Activated CD8-positive, alpha-beta T cell treated with anti-CD3 and anti-CD28 coated beads for 36 hours (primary cell): ENCODE measurements around the gene LINC00305. TPM values are rescaled to one million over a fixed set of nuclear protein-coding genes. Genes with fewer than 3 reads are reported as not detected.

Experiments
- ATAC-seq: fragments of 200-7000 bp; cut with Tn5 transposase; one replicate; pipeline ENCODE4 v1.10.0; 2021; ENCODE audit warnings: mild to moderate bottlenecking, moderate library complexity
- CTCF ChIA-PET: fragments of 350-600 bp; sonication (Branson Sonifier 250); formaldehyde crosslinking; loops from one replicate; lab custom pipeline; 2021; ENCODE audit warnings: antibody characterized with exemption; lab: Charles Lee
- POLR2A ChIA-PET: fragments of 350-600 bp; sonication (Branson Sonifier 250); formaldehyde crosslinking; loops from one replicate; lab custom pipeline; 2021; ENCODE audit warnings: antibody characterized with exemption; lab: Charles Lee
- DNase-seq: peaks from one replicate; pipeline ENCODE4 v3.0.0-alpha.2; 2020
- H3K27ac Mint-ChIP-seq: one replicate; pipeline ENCODE4 v1.8.0; 2021; ENCODE audit warnings: mild to moderate bottlenecking, mixed read lengths
- H3K27me3 Mint-ChIP-seq: one replicate; pipeline ENCODE4 v1.8.0; 2021; ENCODE audit warnings: mixed read lengths
- H3K36me3 Mint-ChIP-seq: one replicate; pipeline ENCODE4 v1.8.0; 2021; ENCODE audit warnings: low read depth, mixed read lengths
- H3K4me1 Mint-ChIP-seq: one replicate; pipeline ENCODE4 v1.8.0; 2021; ENCODE audit warnings: low read depth, mixed read lengths
- H3K4me3 Mint-ChIP-seq: one replicate; pipeline ENCODE4 v1.8.0; 2021; ENCODE audit warnings: mild to moderate bottlenecking, moderate library complexity, mixed read lengths
- H3K9me3 Mint-ChIP-seq: one replicate; pipeline ENCODE4 v1.8.0; 2021; ENCODE audit warnings: mixed read lengths
- intact Hi-C: fragments of 100-400 bp; cut with micrococcal nuclease; formaldehyde crosslinking; loops from one replicate; pipeline ENCODE4 v1.10.0; 2022
- total RNA-seq, 2 experiments: library from RNA; stranded (reverse); gene quantifications; one replicate each; pipeline ENCODE4 v1.2.3, GENCODE V29; 2021
- TF ChIP-seq, protein P1 (sequence below): fragments of 200-600 bp; IDR thresholded peaks from one replicate; pipeline ENCODE4 v1.8.0; 2022; ENCODE audit warnings: antibody characterized with exemption, mild to moderate bottlenecking

LINC00305 gene
- total RNA-seq, result not detected

DNA sequence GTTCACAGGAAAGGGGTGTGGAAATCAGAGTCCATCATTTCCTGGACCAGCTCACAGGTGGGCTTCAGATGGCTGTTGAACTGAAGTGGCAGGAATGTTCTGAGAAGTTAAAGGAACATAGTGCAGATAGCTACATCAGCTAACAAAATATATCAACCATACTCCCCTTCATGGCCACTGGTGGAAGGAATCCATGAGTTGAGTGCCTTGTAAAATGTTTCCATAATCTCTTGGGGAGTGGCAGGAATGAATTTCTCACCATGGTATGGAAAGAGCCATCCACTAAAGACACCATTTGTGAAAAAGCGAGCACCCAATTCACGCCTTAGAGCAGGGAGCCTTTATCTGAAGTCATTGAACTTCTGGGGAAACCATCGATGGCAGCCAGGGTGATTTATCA lies at the start of gene LINC00305:
Gene LINC00305 (minus strand): TSS at position 101 of the 400 bp plus-strand sequence.
- Mint-ChIP-seq H3K9me3 (no peaks in the 10 kb centered on the region), H3K27ac (no peak within 1 kb of the TSS), H3K27me3 (no peaks in the 10 kb centered on the region), H3K4me1 (no peaks in the 10 kb centered on the region), H3K4me3 (no peak within 1 kb of the TSS), H3K36me3 (no peaks in the 10 kb centered on the region)
- CTCF ChIA-PET, result no interaction called here
- ATAC-seq, result no peak
- intact Hi-C loops, result no loop called here
- POLR2A ChIA-PET, result no interaction called here
- DNase-seq, result no peak
- TF ChIP-seq, protein P1, sequence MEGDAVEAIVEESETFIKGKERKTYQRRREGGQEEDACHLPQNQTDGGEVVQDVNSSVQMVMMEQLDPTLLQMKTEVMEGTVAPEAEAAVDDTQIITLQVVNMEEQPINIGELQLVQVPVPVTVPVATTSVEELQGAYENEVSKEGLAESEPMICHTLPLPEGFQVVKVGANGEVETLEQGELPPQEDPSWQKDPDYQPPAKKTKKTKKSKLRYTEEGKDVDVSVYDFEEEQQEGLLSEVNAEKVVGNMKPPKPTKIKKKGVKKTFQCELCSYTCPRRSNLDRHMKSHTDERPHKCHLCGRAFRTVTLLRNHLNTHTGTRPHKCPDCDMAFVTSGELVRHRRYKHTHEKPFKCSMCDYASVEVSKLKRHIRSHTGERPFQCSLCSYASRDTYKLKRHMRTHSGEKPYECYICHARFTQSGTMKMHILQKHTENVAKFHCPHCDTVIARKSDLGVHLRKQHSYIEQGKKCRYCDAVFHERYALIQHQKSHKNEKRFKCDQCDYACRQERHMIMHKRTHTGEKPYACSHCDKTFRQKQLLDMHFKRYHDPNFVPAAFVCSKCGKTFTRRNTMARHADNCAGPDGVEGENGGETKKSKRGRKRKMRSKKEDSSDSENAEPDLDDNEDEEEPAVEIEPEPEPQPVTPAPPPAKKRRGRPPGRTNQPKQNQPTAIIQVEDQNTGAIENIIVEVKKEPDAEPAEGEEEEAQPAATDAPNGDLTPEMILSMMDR, result no peak

GRCh38 chr18:64191069-64191468 lies 42.2 kb upstream of the LINC00305 start:
- no peak for DNase-seq
- CTCF ChIA-PET, result no interaction called here
- Mint-ChIP-seq H3K27ac (no peak overlapping the region), H3K9me3 (no peaks in the 10 kb centered on the region), H3K4me1 (no peaks in the 10 kb centered on the region), H3K36me3 (no peaks in the 10 kb centered on the region), H3K27me3 (no peaks in the 10 kb centered on the region), H3K4me3 (no peak overlapping the region)
- intact Hi-C loops, result no loop called here
- POLR2A ChIA-PET, result no interaction called here
- no peak for ATAC-seq
- TF ChIP-seq, protein P1, result no peak

- no peak for ATAC-seq
- Mint-ChIP-seq H3K27ac (no peak overlapping the region), H3K9me3 (no peaks in the 10 kb centered on the region), H3K4me3 (no peak overlapping the region), H3K27me3 (no peaks in the 10 kb centered on the region), H3K36me3 (no peaks in the 10 kb centered on the region), H3K4me1 (no peaks in the 10 kb centered on the region)
- TF ChIP-seq, protein P1, result no peak
- DNase-seq, result no peak
- ChIA-PET CTCF (no interaction called here), POLR2A (no interaction called here)
- intact Hi-C loops, result no loop called here
Measured at GRCh38 chr18:64185987-64186386, 37.1 kb upstream of the LINC00305 start.

GRCh38 chr18:64183665-64184064 lies 34.8 kb upstream of the LINC00305 start:
- no peaks in the 10 kb centered on the region for H3K36me3 Mint-ChIP-seq

GRCh38 chr18:64180617-64181016 lies 31.7 kb upstream of the LINC00305 start:
- ATAC-seq, result no peak
- CTCF ChIA-PET, result no interaction called here

More at GRCh38 chr18:64183665-64184064, 34.8 kb upstream of the LINC00305 start:
- DNase-seq, result no peak
- ChIA-PET POLR2A (no interaction called here), CTCF (no interaction called here)
- intact Hi-C loops, result no loop called here
- H3K4me3 Mint-ChIP-seq, result no peak overlapping the region
- TF ChIP-seq, protein P1, result no peak
- no peak for ATAC-seq
- no peaks in the 10 kb centered on the region for H3K4me1 Mint-ChIP-seq
- H3K9me3 Mint-ChIP-seq, result no peaks in the 10 kb centered on the region
- H3K27ac Mint-ChIP-seq, result no peak overlapping the region
- H3K27me3 Mint-ChIP-seq, result no peaks in the 10 kb centered on the region

More at GRCh38 chr18:64180617-64181016, 31.7 kb upstream of the LINC00305 start:
- no peak for DNase-seq
- POLR2A ChIA-PET, result no interaction called here
- H3K4me3 Mint-ChIP-seq, result no peak overlapping the region
- TF ChIP-seq, protein P1, result no peak
- H3K27me3 Mint-ChIP-seq, result no peaks in the 10 kb centered on the region
- no peaks in the 10 kb centered on the region for H3K36me3 Mint-ChIP-seq
- intact Hi-C loops, result no loop called here
- H3K27ac Mint-ChIP-seq, result no peak overlapping the region
- H3K4me1 Mint-ChIP-seq, result no peaks in the 10 kb centered on the region
- H3K9me3 Mint-ChIP-seq, result no peaks in the 10 kb centered on the region
